Lower leg skin (tissue), 4 donors: Measurements from ENCODE around the gene ST8SIA5. TPM values are rescaled to one million over a fixed set of nuclear protein-coding genes. Genes with fewer than 3 reads are reported as not detected.

ENCODE experiments used
- DNase-seq, 2 donors: peaks; one replicate each; pipeline ENCODE4 v3.0.0-alpha.2; 2019; ENCODE audit warnings: low spot score in 2 of 2
- H3K4me3 ChIP-seq: fragments of 200-600 bp; sonication (generic); 2 replicates; pipeline ENCODE4 v1.5.1; 2017; ENCODE audit warnings: mild to moderate bottlenecking, low read depth; ENCODE audit not compliant: poor library complexity, severe bottlenecking
- POLR2A ChIP-seq, 2 donors: fragments of 450-650 bp; IDR thresholded peaks; one replicate each; pipeline ENCODE4 v1.6.1; 2016 to 2017; ENCODE audit warnings: antibody characterized with exemption in 2 of 2, mild to moderate bottlenecking in 1 of 2, moderate library complexity in 1 of 2
- WGBS, 2 donors: methylation state at CpG; one replicate each; pipeline ENCODE4 v1.1.5; 2018; 5-methylcytosine and 5-hydroxymethylcytosine counted together
- intact Hi-C: fragments of 100-400 bp; cut with DNase I; formaldehyde crosslinking; loops from one replicate; pipeline ENCODE4 v1.15.0; 2023; ENCODE audit warnings: low total_unique reads
- total RNA-seq, 4 donors: library from RNA; depleted of rRNA; stranded (reverse); fragments of >200 nt; gene quantifications; one replicate each; pipeline ENCODE4 v1.1.0, GENCODE V29; 2016
- TF ChIP-seq, protein P1 (sequence below), 3 donors: fragments of 450-650 bp; IDR thresholded peaks; one replicate each; pipeline ENCODE4 v1.5.1; 2016; ENCODE audit warnings: antibody characterized with exemption in 3 of 3, mild to moderate bottlenecking in 3 of 3, moderate library complexity in 2 of 3

Gene ST8SIA5
- total RNA-seq, 4 donors from 2014 or later: not detected

DNA sequence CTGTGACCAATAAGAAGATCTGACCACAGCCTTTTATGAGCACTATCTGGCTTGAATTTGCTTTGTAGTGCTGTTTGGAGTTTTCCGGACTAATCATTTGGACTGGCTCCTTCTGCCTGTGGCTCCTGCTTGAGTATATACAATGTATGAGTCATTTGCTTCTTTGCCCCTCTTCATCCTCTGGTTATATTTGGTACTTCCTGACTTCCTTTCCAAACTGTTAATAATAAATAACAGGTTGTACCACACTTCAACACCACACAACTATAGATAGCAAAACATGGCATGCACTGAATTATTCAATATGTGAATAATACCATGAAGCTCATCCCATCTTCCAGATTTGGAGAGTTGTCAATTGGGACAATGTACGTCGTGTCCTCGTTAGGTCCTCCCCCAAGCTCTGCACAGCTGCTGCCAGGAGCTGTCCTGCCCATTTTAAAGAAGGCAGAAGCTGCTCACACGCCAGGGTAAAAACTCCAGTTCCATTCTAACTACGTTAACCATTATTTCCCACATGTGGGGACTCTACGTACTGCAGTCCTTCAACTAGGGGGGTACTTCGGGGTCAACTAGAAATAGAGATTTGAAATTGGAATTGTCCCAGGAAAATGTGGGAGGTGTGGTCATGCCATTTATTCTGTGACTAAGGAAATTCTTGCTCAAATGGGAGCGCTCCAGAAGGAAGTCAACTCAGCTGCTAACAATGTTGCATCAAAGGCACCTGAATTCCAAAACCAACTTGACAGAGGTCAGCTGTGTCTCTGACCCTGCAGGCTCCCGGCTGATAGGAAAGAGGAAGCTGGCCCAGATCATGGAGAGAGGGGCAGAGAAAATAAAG, 38.1 kb downstream of the ST8SIA5 start:
- DNase-seq: no peak
- intact Hi-C loops: no loop called here
- WGBS, 2 donors: 24 to 28% methylated on average over 10 of the region's 10 CpGs
- no peak overlapping the region for H3K4me3 ChIP-seq
- TF ChIP-seq, protein P1, sequence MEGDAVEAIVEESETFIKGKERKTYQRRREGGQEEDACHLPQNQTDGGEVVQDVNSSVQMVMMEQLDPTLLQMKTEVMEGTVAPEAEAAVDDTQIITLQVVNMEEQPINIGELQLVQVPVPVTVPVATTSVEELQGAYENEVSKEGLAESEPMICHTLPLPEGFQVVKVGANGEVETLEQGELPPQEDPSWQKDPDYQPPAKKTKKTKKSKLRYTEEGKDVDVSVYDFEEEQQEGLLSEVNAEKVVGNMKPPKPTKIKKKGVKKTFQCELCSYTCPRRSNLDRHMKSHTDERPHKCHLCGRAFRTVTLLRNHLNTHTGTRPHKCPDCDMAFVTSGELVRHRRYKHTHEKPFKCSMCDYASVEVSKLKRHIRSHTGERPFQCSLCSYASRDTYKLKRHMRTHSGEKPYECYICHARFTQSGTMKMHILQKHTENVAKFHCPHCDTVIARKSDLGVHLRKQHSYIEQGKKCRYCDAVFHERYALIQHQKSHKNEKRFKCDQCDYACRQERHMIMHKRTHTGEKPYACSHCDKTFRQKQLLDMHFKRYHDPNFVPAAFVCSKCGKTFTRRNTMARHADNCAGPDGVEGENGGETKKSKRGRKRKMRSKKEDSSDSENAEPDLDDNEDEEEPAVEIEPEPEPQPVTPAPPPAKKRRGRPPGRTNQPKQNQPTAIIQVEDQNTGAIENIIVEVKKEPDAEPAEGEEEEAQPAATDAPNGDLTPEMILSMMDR (IDR thresholded peaks at IDR 0.05): no peak
- TF ChIP-seq POLR2A (IDR thresholded peaks at IDR 0.05): no peak

DNA sequence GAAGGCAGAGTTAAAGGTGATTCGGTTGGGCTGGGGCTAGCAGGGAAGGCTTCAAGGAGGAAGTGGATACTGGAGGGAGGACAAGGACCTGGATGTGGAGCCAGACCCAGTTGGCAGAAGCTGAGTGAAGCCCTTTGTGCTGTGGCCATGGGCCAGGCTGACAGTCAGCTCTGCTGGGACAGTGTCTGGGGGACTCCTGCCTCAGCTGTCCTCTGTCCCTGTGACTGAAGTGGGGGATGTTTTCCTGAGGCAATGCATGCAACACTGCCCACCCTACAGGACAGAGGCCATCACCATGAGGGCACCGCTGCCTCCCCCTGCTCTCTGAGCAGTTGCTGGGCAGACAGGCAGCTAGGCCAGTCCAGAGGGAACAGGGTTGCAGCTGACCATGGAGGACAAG, 40.0 kb downstream of the ST8SIA5 start:
- no peak for TF ChIP-seq POLR2A (IDR thresholded peaks at IDR 0.05)
- TF ChIP-seq, protein P1 (IDR thresholded peaks at IDR 0.05): no peak
- DNase-seq: no peak
- intact Hi-C loops: no loop called here
- WGBS, 2 donors: 60 to 70% methylated on average over 2 of the region's 2 CpGs
- H3K4me3 ChIP-seq: no peak overlapping the region

DNA sequence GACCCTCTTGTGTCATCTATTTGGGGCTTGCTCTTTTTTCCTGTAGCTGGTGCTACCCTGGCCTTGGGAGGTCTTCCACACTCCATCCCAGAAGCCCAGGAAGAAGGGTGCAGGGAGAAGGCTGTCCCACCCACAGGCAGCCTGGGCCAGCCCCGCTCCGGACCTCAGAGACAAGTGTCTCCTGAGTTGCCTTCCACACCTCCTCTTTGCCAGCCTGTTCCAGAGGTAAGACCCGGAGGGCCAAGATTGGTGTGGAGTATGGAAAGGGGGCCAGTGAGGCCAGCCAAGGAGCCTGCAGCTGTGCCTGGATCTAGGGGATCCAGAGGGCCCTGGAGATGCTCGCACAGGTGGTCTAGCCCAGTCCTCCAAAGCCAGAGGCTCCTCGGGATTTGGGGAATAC, 40.5 kb downstream of the ST8SIA5 start:
- DNase-seq: no peak
- WGBS, 2 donors: 81 to 95% methylated on average over 5 of the region's 5 CpGs
- no peak overlapping the region for H3K4me3 ChIP-seq
- TF ChIP-seq, protein P1 (IDR thresholded peaks at IDR 0.05): no peak
- TF ChIP-seq POLR2A (IDR thresholded peaks at IDR 0.05): no peak
- intact Hi-C loops: no loop called here

DNA sequence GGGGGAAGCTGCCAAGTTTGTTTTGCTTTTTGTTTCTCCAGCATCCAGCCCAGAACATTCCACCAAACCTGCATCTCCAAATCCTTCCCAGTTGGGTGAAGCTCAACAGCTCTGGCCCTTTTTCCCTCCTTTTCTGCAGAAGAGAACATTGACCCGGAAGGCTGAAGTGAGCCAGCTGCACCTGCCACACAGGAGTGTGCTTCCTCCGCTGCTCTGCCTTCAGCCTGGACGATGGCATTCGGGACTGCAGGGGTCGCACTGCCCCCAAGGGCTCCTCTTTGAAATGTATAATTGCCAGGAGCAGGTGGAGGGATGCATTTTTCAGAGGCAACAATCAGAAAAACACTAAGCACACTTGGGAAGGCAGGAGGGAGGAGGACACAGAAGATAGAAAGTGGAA, 41.8 kb downstream of the ST8SIA5 start:
- H3K4me3 ChIP-seq: no peak overlapping the region
- WGBS, 2 donors: 43 to 57% methylated on average over 5 of the region's 5 CpGs
- no peak for TF ChIP-seq POLR2A (IDR thresholded peaks at IDR 0.05)
- TF ChIP-seq, protein P1 (IDR thresholded peaks at IDR 0.05): no peak
- DNase-seq: no peak
- intact Hi-C loops: no loop called here

DNA sequence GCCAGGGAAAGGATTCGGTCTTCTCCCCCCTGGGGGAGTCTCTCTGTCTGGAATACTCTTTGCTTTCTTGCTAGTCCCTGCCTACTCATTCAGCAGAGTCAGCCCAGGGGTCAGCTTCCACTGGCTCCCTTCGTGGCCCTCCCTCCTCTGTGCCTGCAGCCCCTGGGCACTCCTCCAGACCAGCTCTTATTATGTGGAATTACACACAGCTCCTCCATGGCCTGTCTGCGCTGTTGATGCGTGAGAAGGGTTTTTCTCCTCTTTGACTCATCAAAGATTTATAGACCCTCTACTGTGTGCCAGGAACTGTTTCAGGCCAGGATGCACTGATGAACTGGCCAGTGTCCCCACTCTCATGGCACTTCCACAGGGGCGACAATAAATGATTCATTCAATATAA, 44.4 kb downstream of the ST8SIA5 start:
- no peak for DNase-seq
- intact Hi-C loops: no loop called here
- 50 to 52% methylated on average over 5 of the region's 5 CpGs for WGBS, 2 donors
- no peak overlapping the region for H3K4me3 ChIP-seq
- TF ChIP-seq, protein P1 (IDR thresholded peaks at IDR 0.05): no peak
- TF ChIP-seq POLR2A (IDR thresholded peaks at IDR 0.05): no peak
